Sigmoid colon (tissue), 4 donors: Measurements from ENCODE around the gene LRRIQ1.

Experiments used
- EP300 ChIP-seq, 4 donors: sonication (generic); formaldehyde crosslinking; IDR thresholded peaks; one replicate each; pipeline ENCODE4 v1.6.1; 2017; ENCODE audit warnings: antibody characterized with exemption in 4 of 4
- POLR2A ChIP-seq, 2 donors: fragments of 450-650 bp; IDR thresholded peaks; one replicate each; pipeline ENCODE4 v1.6.1; 2016; ENCODE audit warnings: antibody characterized with exemption in 2 of 2, mild to moderate bottlenecking in 2 of 2, moderate library complexity in 2 of 2
- POLR2AphosphoS5 ChIP-seq, 4 donors: sonication (generic); formaldehyde crosslinking; IDR thresholded peaks; one replicate each; pipeline ENCODE4 v1.6.1; 2017; ENCODE audit warnings: antibody characterized with exemption in 4 of 4
- TF ChIP-seq, protein P1 (sequence below), 4 experiments: fragments of 450-650 bp in 3 of 4; fragments of 200-600 bp in 1 of 4; IDR thresholded peaks; one replicate each; pipeline ENCODE4 v1.5.1; 2016 to 2019; ENCODE audit warnings: antibody characterized with exemption in 4 of 4, mild to moderate bottlenecking in 3 of 4, moderate library complexity in 2 of 4

- TF ChIP-seq, protein P1, sequence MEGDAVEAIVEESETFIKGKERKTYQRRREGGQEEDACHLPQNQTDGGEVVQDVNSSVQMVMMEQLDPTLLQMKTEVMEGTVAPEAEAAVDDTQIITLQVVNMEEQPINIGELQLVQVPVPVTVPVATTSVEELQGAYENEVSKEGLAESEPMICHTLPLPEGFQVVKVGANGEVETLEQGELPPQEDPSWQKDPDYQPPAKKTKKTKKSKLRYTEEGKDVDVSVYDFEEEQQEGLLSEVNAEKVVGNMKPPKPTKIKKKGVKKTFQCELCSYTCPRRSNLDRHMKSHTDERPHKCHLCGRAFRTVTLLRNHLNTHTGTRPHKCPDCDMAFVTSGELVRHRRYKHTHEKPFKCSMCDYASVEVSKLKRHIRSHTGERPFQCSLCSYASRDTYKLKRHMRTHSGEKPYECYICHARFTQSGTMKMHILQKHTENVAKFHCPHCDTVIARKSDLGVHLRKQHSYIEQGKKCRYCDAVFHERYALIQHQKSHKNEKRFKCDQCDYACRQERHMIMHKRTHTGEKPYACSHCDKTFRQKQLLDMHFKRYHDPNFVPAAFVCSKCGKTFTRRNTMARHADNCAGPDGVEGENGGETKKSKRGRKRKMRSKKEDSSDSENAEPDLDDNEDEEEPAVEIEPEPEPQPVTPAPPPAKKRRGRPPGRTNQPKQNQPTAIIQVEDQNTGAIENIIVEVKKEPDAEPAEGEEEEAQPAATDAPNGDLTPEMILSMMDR (IDR thresholded peaks at IDR 0.05): no peak
- TF ChIP-seq EP300 (IDR thresholded peaks at IDR 0.05) (no peak), POLR2A (IDR thresholded peaks at IDR 0.05) (no peak), POLR2AphosphoS5 (IDR thresholded peaks at IDR 0.05) (no peak)
These were observed 147.7 kb downstream of the LRRIQ1 start for GRCh38 chr12:85183855-85184254.
